K562 (cell line): Measurements from ENCODE around the gene ELAC2. TPM values are rescaled to one million over a fixed set of nuclear protein-coding genes. Genes with fewer than 3 reads are reported as not detected.
A peak's percentile ranks its signal among the peaks of the same experiment; 100 is the strongest.

ENCODE experiments used
- ATAC-seq: fragments of 200-7000 bp; cut with Tn5 transposase; 3 replicates; pipeline ENCODE4 v1.9.1; 2020; ENCODE audit warnings: moderate library complexity
- Bru-seq: library from RNA; stranded (reverse); fragments of 400-500 nt; gene quantifications from one replicate; lab custom pipeline; 2021; lab: Mats Ljungman, UMichigan
- BruChase-seq, 2 experiments: library from RNA; stranded (reverse); fragments of 400-500 nt; gene quantifications; one replicate each; lab custom pipeline; 2021; lab: Mats Ljungman, UMichigan
- BruUV-seq: library from RNA; stranded (reverse); fragments of 400-500 nt; replicated peaks from 2 replicates; lab custom pipeline; 2021; lab: Mats Ljungman, UMichigan
- CTCF ChIA-PET: fragments of 300-600 bp; formaldehyde crosslinking; extraction: SDS; loops from one replicate; lab custom pipeline; 2021; ENCODE audit warnings: low intra/inter-chr PET ratio; lab: Yijun Ruan, JAX
- POLR2A ChIA-PET: fragments of 300-600, 350-650 bp; sonication (Branson Sonifier 250); formaldehyde crosslinking; extraction: SDS; loops from one replicate; lab custom pipeline; 2021; ENCODE audit warnings: antibody characterized with exemption, inconsistent platforms; lab: Yijun Ruan, JAX
- DNase-seq, 4 experiments: peaks; one replicate each; pipeline versions ENCODE4 v3.0.0 to v3.0.0-alpha.2; 2011 to 2018; ENCODE audit warnings: low spot score in 3 of 4, mixed read lengths in 3 of 4; ENCODE audit errors: extremely low read depth in 1 of 4
- FAIRE-seq: peaks from 2 replicates; lab custom pipeline; 2011; peaks lifted over from hg19 to GRCh38; lab: Jason Lieb, UNC
- H2AFZ ChIP-seq: 2 replicates; pipeline ENCODE4 v1.6.0; 2011; ENCODE audit warnings: low read depth, low read length, control low read depth, inconsistent platforms
- H3K27ac ChIP-seq: fragments of 200-600 bp; 3 replicates; pipeline ENCODE4 v1.8.0; 2011; ENCODE audit warnings: low read depth, mild to moderate bottlenecking, control low read depth, inconsistent platforms, low read length, moderate library complexity, mixed read lengths; ENCODE audit errors: extremely low read depth
- H3K27me3 ChIP-seq, 2 experiments: fragments of 300-600 bp in 1 of 2; 2 replicates in 1 of 2; 3 replicates in 1 of 2; pipeline versions ENCODE4 v1.6.0 to v1.8.0; 2011; ENCODE audit warnings: inconsistent platforms in 2 of 2, low read length in 2 of 2, mild to moderate bottlenecking in 1 of 2, mixed read lengths in 1 of 2, moderate library complexity in 1 of 2; ENCODE audit not compliant: control insufficient read depth in 2 of 2, insufficient read depth in 2 of 2
- H3K36me3 ChIP-seq: fragments of 300-600 bp; 3 replicates; pipeline ENCODE4 v1.8.0; 2011; ENCODE audit warnings: mild to moderate bottlenecking, low read length, inconsistent platforms; ENCODE audit not compliant: control insufficient read depth, insufficient read depth
- H3K4me1 ChIP-seq, 2 experiments: fragments of 200-600 bp in 1 of 2; replicated peaks in 1 of 2; 2 replicates in 1 of 2; 3 replicates in 1 of 2; pipeline versions ENCODE4 v1.5.1 to v1.8.0; 2011; ENCODE audit warnings: inconsistent platforms in 2 of 2, low read length in 2 of 2, mild to moderate bottlenecking in 1 of 2, mixed read lengths in 1 of 2, moderate library complexity in 1 of 2; ENCODE audit not compliant: control insufficient read depth in 2 of 2, insufficient read depth in 2 of 2
- H3K4me2 ChIP-seq: 2 replicates; pipeline ENCODE4 v1.6.1; 2011; ENCODE audit warnings: low read length, control low read depth, inconsistent platforms, mixed read lengths; ENCODE audit not compliant: insufficient read depth
- H3K4me3 ChIP-seq: fragments of 200-600 bp; sonication (generic), shearing (Covaris generic); 2 replicates; pipeline ENCODE4 v1.5.1; 2016; ENCODE audit warnings: control low read depth, inconsistent platforms
- H3K79me2 ChIP-seq: fragments of 200-600 bp; 3 replicates; pipeline ENCODE4 v1.8.0; 2011; ENCODE audit warnings: low read length, inconsistent platforms; ENCODE audit not compliant: control insufficient read depth, insufficient read depth
- H3K9ac ChIP-seq, 2 experiments: 2 replicates each; pipeline versions ENCODE4 v1.6.0 to v1.6.1; 2011; ENCODE audit warnings: low read depth in 2 of 2, low read length in 2 of 2, control low read depth in 1 of 2, inconsistent platforms in 1 of 2, mild to moderate bottlenecking in 1 of 2, mixed read lengths in 1 of 2; ENCODE audit not compliant: insufficient read depth in 1 of 2
- H3K9me1 ChIP-seq: one replicate; pipeline ENCODE4 v1.6.0; 2011; ENCODE audit warnings: inconsistent platforms, mild to moderate bottlenecking, low read length, moderate library complexity; ENCODE audit not compliant: control insufficient read depth, insufficient read depth
- H3K9me3 ChIP-seq: replicated peaks from 2 replicates; pipeline ENCODE4 v1.5.1; 2011; ENCODE audit warnings: low read depth, low read length, inconsistent platforms; ENCODE audit not compliant: control insufficient read depth, insufficient read depth
- H4K20me1 ChIP-seq: replicated peaks from 2 replicates; pipeline ENCODE4 v1.6.1; 2011; ENCODE audit warnings: low read length, inconsistent platforms, mixed read lengths; ENCODE audit not compliant: control insufficient read depth, insufficient read depth
- ERF ChIP-seq: fragments of 450-650 bp; formaldehyde crosslinking; IDR thresholded peaks from 2 replicates; pipeline ENCODE4 v1.4.0; 2020; ENCODE audit warnings: mild to moderate bottlenecking, mixed read lengths
- HMBOX1 ChIP-seq: sonication (generic); IDR thresholded peaks from 2 replicates; pipeline ENCODE4 v1.6.1; 2016
- IRF2 ChIP-seq: sonication (generic); formaldehyde crosslinking; IDR thresholded peaks from 2 replicates; pipeline ENCODE4 v1.8.1; 2022; ENCODE audit warnings: mild to moderate bottlenecking, missing genetic modification reagents
- SIN3A ChIP-seq, 2 experiments: fragments of 150-350 bp in 1 of 2; IDR thresholded peaks; 2 replicates each; pipeline ENCODE4 v1.6.1; 2011 to 2016; ENCODE audit warnings: borderline replicate concordance in 2 of 2, low read depth in 2 of 2, low read length in 2 of 2, mild to moderate bottlenecking in 2 of 2, moderate library complexity in 2 of 2; ENCODE audit not compliant: control insufficient read depth in 1 of 2
- SNIP1 ChIP-seq: fragments of 450-650 bp; IDR thresholded peaks from 2 replicates; pipeline ENCODE4 v1.7.1; 2017; ENCODE audit warnings: low read depth, mild to moderate bottlenecking
- YBX1 ChIP-seq: fragments of 450-650 bp; IDR thresholded peaks from 2 replicates; pipeline ENCODE4 v1.7.1; 2016; ENCODE audit warnings: mild to moderate bottlenecking
- ZBED1 ChIP-seq: IDR thresholded peaks from 2 replicates; pipeline ENCODE4 v1.6.1; 2014
- ZNF717 ChIP-seq: fragments of 250-450 bp; sonication (Bioruptor Pico); IDR thresholded peaks from 2 replicates; pipeline ENCODE4 v1.5.0; 2021
- WGBS: fragments of 100-300 bp; shearing (Covaris generic); methylation state at CpG from one replicate; pipeline ENCODE4 v1.1.6; 2016; ENCODE audit warnings: low coverage, mixed read lengths; ENCODE audit not compliant: insufficient coverage; ENCODE audit errors: missing lambda C conversion rate; 5-methylcytosine and 5-hydroxymethylcytosine counted together
- in situ Hi-C: fragments of 300-500 bp; cut with MboI; formaldehyde crosslinking; loops from 4 replicates; pipeline ENCODE4 v1.15.0; 2018; ENCODE audit warnings: inconsistent platforms, mixed read lengths
- intact Hi-C: fragments of 100-400 bp; cut with micrococcal nuclease; formaldehyde crosslinking; loops from 2 replicates; pipeline ENCODE4 v1.14.2; 2022
- long read RNA-seq, 3 experiments: library from polyadenylated mRNA in 2 of 3; library from RNA in 1 of 3; unstranded in 2 of 3; stranded (forward) in 1 of 3; transcript quantifications; one replicate each; pipeline ENCODE4 v2.0.0, GENCODE V29; 2019 to 2022
- polyA minus RNA-seq, 3 experiments: library from RNA; depleted of rRNA, polyadenylated mRNA; stranded (reverse); fragments of >200 nt; gene quantifications; 2 replicates each; pipeline ENCODE4 v1.2.3, GENCODE V29; 2011
- polyA plus RNA-seq, 8 experiments: library from polyadenylated mRNA; depleted of rRNA in 4 of 8; stranded (reverse) in 5 of 8; unstranded in 3 of 8; fragments of >200 nt; fragmentation: Nextera tagmentation in 2 of 8; fragmentation: Illumina TruSeq in 1 of 8; extraction: Ambion mirVana in 2 of 8; extraction: Trizol in 1 of 8; gene quantifications; 2 replicates each; pipeline versions ENCODE4 v1.2.1 to v1.2.3, GENCODE V29; 2011 to 2014; ENCODE audit warnings: inconsistent platforms in 1 of 8, missing spikeins in 1 of 8
- total RNA-seq, 7 experiments: library from RNA; depleted of rRNA in 6 of 7; stranded (reverse); fragments of >200 nt in 6 of 7; fragmentation: Illumina TruSeq in 2 of 7; extraction: Trizol in 2 of 7; gene quantifications; 2 replicates each; pipeline versions ENCODE4 v1.2.1 to v1.2.3, GENCODE V29; 2011 to 2021; ENCODE audit warnings: low replicate concordance in 1 of 7

The ELAC2 gene, protein sequence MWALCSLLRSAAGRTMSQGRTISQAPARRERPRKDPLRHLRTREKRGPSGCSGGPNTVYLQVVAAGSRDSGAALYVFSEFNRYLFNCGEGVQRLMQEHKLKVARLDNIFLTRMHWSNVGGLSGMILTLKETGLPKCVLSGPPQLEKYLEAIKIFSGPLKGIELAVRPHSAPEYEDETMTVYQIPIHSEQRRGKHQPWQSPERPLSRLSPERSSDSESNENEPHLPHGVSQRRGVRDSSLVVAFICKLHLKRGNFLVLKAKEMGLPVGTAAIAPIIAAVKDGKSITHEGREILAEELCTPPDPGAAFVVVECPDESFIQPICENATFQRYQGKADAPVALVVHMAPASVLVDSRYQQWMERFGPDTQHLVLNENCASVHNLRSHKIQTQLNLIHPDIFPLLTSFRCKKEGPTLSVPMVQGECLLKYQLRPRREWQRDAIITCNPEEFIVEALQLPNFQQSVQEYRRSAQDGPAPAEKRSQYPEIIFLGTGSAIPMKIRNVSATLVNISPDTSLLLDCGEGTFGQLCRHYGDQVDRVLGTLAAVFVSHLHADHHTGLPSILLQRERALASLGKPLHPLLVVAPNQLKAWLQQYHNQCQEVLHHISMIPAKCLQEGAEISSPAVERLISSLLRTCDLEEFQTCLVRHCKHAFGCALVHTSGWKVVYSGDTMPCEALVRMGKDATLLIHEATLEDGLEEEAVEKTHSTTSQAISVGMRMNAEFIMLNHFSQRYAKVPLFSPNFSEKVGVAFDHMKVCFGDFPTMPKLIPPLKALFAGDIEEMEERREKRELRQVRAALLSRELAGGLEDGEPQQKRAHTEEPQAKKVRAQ
- total RNA-seq (2011; cell fraction: chromatin; rRNA removed; ENCODE audit: low replicate concordance) = 98.9 and 141 TPM in 2 replicates
- 83.5 and 84.0 TPM in 2 replicates for total RNA-seq (2011; cell fraction: nucleolus; rRNA removed)
- total RNA-seq (2011; cell fraction: nucleoplasm; rRNA removed) = 72.4 and 81.0 TPM in 2 replicates
- total RNA-seq (2014; rRNA removed) = 113 and 129 TPM in 2 replicates
- total RNA-seq (2014; rRNA removed; fragmentation: Illumina TruSeq; extraction: Trizol) = 54.4 and 66.3 TPM in 2 replicates
- total RNA-seq (2015; rRNA removed; fragmentation: Illumina TruSeq; extraction: Trizol) = 70.6 and 76.0 TPM in 2 replicates
- total RNA-seq (2021) = 71.4 and 73.2 TPM in 2 replicates
- 61.4 and 64.0 TPM in 2 replicates for polyA plus RNA-seq (2011; rRNA removed)
- 71.8 and 115 TPM in 2 replicates for polyA plus RNA-seq (2011; cell fraction: cytosol; rRNA removed)
- 142 and 185 TPM in 2 replicates for polyA plus RNA-seq (2011; cell fraction: nucleus; rRNA removed)
- 38.3 and 51.5 TPM in 2 replicates for polyA plus RNA-seq (2012)
- polyA plus RNA-seq (2014; fragmentation: Illumina TruSeq; extraction: Trizol) = 86.7 and 96.6 TPM in 2 replicates
- polyA plus RNA-seq (2014; fragmentation: Nextera tagmentation; extraction: Ambion mirVana) = 1 to 10 TPM; 4.5 to 8.4 TPM
- 78.4 and 85.1 TPM in 2 replicates for polyA plus RNA-seq (2014; rRNA removed)
- 65.1 and 108 TPM in 2 replicates for polyA minus RNA-seq (2011; rRNA and poly(A)+ RNA removed)
- polyA minus RNA-seq (2011; cell fraction: cytosol; rRNA and poly(A)+ RNA removed) = 39.2 and 53.1 TPM in 2 replicates
- 48.5 and 55.0 TPM in 2 replicates for polyA minus RNA-seq (2011; cell fraction: nucleus; rRNA and poly(A)+ RNA removed)
- Bru-seq, nascent RNA = percentile 84 among the genes with signal in this experiment
- percentile 81 among the genes with signal in this experiment for BruChase-seq, experiment 1, labeled RNA remaining after a 2-hour chase
- BruChase-seq, experiment 2, labeled RNA remaining after a 6-hour chase = percentile 81 among the genes with signal in this experiment
- long read RNA-seq, experiment 1, transcript ELAC2-203 (23 exons, 2,671 nt) = minor isoform, 5 of 451 reads
- long read RNA-seq, experiment 1, transcript ELAC2-201 (24 exons, 3,148 nt) = major isoform, 238 of 451 reads
- long read RNA-seq, experiment 1, partial matches to known transcripts = 119 of 451 reads
- long read RNA-seq, experiment 1, other reads (novel, unspliced or antisense) = 88 of 451 reads
- long read RNA-seq, experiment 2, transcript ELAC2-201 (24 exons, 3,148 nt) = major isoform, 40 of 108 reads
- long read RNA-seq, experiment 2, partial matches to known transcripts = 14 of 108 reads
- long read RNA-seq, experiment 2, other reads (novel, unspliced or antisense) = 54 of 108 reads
- long read RNA-seq, experiment 3, transcript ELAC2-201 (24 exons, 3,148 nt) = major isoform, 58 of 87 reads
- long read RNA-seq, experiment 3, partial matches to known transcripts = 10 of 87 reads
- long read RNA-seq, experiment 3, other reads (novel, unspliced or antisense) = 17 of 87 reads

- peak within 1 kb of the TSS; percentile 94 for H2AFZ ChIP-seq
- H3K27ac ChIP-seq = peak within 1 kb of the TSS; percentile 88
- peak; percentile 88 to 95 (median 93) for DNase-seq
- peaks cover 39% of the 10 kb centered on the region for H3K36me3 ChIP-seq
- in situ Hi-C loops = no loop called here
- peak; percentile 99 for FAIRE-seq
- peak; percentile 98 for ATAC-seq
- H3K4me2 ChIP-seq = peak within 1 kb of the TSS; percentile 78
- H3K79me2 ChIP-seq = peaks cover 27% of the 10 kb centered on the region
- intact Hi-C loops = no loop called here
- no TSS peak for BruUV-seq
- 0% methylated on average over 38 of the region's 79 CpGs for WGBS
- no peaks in the 10 kb centered on the region for H4K20me1 ChIP-seq
- H3K9me1 ChIP-seq = no peaks in the 10 kb centered on the region
- H3K9ac ChIP-seq = peak within 1 kb of the TSS; percentile 78 to 94
- no peaks in the 10 kb centered on the region for H3K9me3 ChIP-seq
- ChIA-PET CTCF (interaction anchor here (0.6 kb wide), 1 partner anchor 19 kb away, joined by 4 read pairs; no protein-coding TSS in a partner anchor), POLR2A (interaction anchor here (0.5 to 2.1 kb wide), 8 partner anchors 9 to 581 kb away, joined by 3 to 8 read pairs (median 4); no protein-coding TSS in a partner anchor)
- peaks cover 2 to 6% of the 10 kb centered on the region in 2 experiments; a peak in 4 of 5 replicates for H3K4me1 ChIP-seq
- H3K27me3 ChIP-seq = no peaks in the 10 kb centered on the region
- peak within 1 kb of the TSS; percentile 75 for H3K4me3 ChIP-seq
- no peak for TF ChIP-seq HMBOX1
- TF ChIP-seq ZBED1 = no peak
- peak; percentile 67; the same call in 1 of the 2 replicates for TF ChIP-seq SNIP1
- no peak for TF ChIP-seq IRF2 (CRISPR knock-in tag)
- no peak for TF ChIP-seq ERF
- no peak for TF ChIP-seq ZNF717 (CRISPR knock-in tag)
- TF ChIP-seq SIN3A (IDR thresholded peaks at IDR 0.05; ENCODE audit: borderline replicate concordance in 2 of 2, control insufficient read depth in 1 of 2, low read depth in 2 of 2, low read length in 2 of 2) = no peak
- no peak for TF ChIP-seq YBX1
Observed at GRCh38 chr17:13017655-13018459, at the start of gene ELAC2. Gene ELAC2, minus strand, starts transcription at chr17:13018027. Its CDS starts 80 bp downstream, at chr17:13017947.
